Skeletal muscle tissue (tissue), 4 donors: ENCODE results near the gene CASK. TPM values are rescaled to one million over a fixed set of nuclear protein-coding genes. Genes with fewer than 3 reads are reported as not detected.

Experiments
- H3K27ac ChIP-seq: one replicate; pipeline ENCODE4 v1.7.0; 2013; ENCODE audit warnings: mild to moderate bottlenecking, low read depth, low read length, inconsistent platforms
- H3K27me3 ChIP-seq, 3 donors: one replicate each; pipeline ENCODE4 v1.7.0; 2013; ENCODE audit warnings: low read length in 3 of 3; ENCODE audit not compliant: control insufficient read depth in 3 of 3, insufficient read depth in 3 of 3
- H3K36me3 ChIP-seq, 3 donors: one replicate each; pipeline ENCODE4 v1.7.0; 2013; ENCODE audit warnings: low read length in 3 of 3; ENCODE audit not compliant: control insufficient read depth in 3 of 3, insufficient read depth in 3 of 3
- H3K4me1 ChIP-seq, 3 donors: one replicate each; pipeline ENCODE4 v1.7.0; 2013; ENCODE audit warnings: low read length in 3 of 3, mild to moderate bottlenecking in 3 of 3; ENCODE audit not compliant: control insufficient read depth in 3 of 3, insufficient read depth in 3 of 3
- H3K4me3 ChIP-seq, 3 donors: one replicate each; pipeline ENCODE4 v1.7.0; 2013; ENCODE audit warnings: low read length in 3 of 3
- H3K9ac ChIP-seq, 3 donors: one replicate each; pipeline ENCODE4 v1.7.0; 2013; ENCODE audit warnings: low read length in 3 of 3, mild to moderate bottlenecking in 3 of 3, moderate library complexity in 2 of 3, low read depth in 1 of 3
- H3K9me3 ChIP-seq, 3 donors: one replicate each; pipeline ENCODE4 v1.7.0; 2013; ENCODE audit warnings: low read length in 3 of 3; ENCODE audit not compliant: control insufficient read depth in 3 of 3
- total RNA-seq: library from RNA; depleted of rRNA; stranded (reverse); fragments of >200 nt; gene quantifications from one replicate; pipeline ENCODE4 v1.2.3, GENCODE V29; 2014
- donor health status: Osteomylitis.

CASK gene
- total RNA-seq, 1 donor from 2014 or later: 31.3 TPM

DNA sequence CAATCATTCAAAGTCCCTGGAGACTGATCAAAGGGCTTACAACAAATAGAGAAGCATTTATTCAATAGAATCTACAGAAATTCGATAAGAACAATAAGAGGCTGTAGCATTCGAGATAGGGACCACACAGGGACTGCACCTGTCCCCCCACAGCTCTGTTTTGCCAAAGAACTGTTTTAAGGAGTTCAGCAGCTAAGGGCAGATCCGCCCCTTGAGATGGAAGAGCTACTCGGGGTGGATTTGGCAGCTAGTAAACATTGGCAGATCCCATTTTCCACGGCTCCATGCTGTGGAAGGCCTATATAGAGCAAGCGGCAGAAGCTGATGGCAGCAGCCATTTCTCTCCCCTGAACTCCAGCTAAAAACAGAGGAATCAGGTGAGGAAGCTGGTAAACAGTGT is 123.7 kb downstream of the CASK start:
- Histone ChIP-seq H3K36me3 (no peaks in the 10 kb centered on the region), H3K27me3 (peaks cover 0 to 3% (median 0%) of the 10 kb centered on the region in 3 donors), H3K9me3 (no peaks in the 10 kb centered on the region)

DNA sequence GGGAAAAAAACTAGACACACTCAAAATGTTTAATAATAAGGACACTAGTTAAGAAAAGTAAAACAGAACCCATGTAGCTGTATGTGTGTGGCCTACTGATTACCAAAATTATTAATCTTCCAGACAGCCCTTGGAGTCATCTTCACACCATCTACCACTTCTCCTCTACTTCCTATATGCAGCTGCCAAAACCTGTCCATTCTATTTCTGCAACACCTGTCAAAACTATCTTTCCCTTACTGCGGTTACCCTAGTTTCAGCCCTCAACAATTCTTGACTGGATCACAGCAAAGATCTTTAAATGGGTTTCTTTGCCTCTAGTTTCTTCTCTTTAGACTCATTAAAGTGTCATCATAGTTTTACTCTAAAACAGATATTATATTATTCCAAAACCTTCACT is 126.8 kb downstream of the CASK start:
- no peaks in the 10 kb centered on the region for H3K9me3 ChIP-seq
- H3K36me3 ChIP-seq: no peaks in the 10 kb centered on the region
- no peak overlapping the region for H3K4me3 ChIP-seq
- H3K27ac ChIP-seq: no peak overlapping the region
- H3K4me1 ChIP-seq: no peaks in the 10 kb centered on the region
- H3K27me3 ChIP-seq: peaks cover 0 to 3% (median 0%) of the 10 kb centered on the region in 3 donors
- no peak overlapping the region for H3K9ac ChIP-seq

More for the DNA sequence above, 123.7 kb downstream of the CASK start:
- H3K4me3 ChIP-seq: no peak overlapping the region
- H3K4me1 ChIP-seq: no peaks in the 10 kb centered on the region
- H3K9ac ChIP-seq: no peak overlapping the region
- H3K27ac ChIP-seq: no peak overlapping the region

DNA sequence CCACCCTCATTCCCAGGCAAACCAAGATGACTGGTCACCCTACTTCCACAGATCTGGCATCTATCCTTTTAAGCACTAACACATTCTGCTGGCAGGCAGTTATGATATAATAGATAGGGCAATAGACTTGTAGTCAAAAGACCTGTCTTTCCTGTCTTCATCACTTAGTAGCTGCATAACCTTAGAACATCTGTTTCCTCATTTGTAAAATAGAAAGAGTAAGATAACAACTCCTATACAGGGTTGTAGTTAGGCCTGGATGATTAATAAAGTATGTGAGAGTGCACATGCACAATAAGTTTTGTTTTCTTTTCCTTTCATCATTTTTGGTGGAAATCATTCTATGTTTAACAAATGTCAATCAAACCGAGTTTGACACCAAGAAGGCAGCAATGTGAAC is 127.3 kb downstream of the CASK start:
- no peak overlapping the region for H3K9ac ChIP-seq
- peaks cover 0 to 3% (median 0%) of the 10 kb centered on the region in 3 donors for H3K27me3 ChIP-seq
- H3K4me1 ChIP-seq: no peaks in the 10 kb centered on the region
- no peak overlapping the region for H3K27ac ChIP-seq
- no peaks in the 10 kb centered on the region for H3K36me3 ChIP-seq
- H3K4me3 ChIP-seq: no peak overlapping the region
- H3K9me3 ChIP-seq: no peaks in the 10 kb centered on the region

GRCh38 chrX:41789374-41789773 is 134.0 kb downstream of the CASK start:
- Histone ChIP-seq H3K36me3 (no peaks in the 10 kb centered on the region), H3K4me3 (no peak overlapping the region), H3K27me3 (peaks cover 0 to 4% (median 0%) of the 10 kb centered on the region in 3 donors), H3K27ac (no peak overlapping the region), H3K4me1 (no peaks in the 10 kb centered on the region), H3K9me3 (no peaks in the 10 kb centered on the region), H3K9ac (no peak overlapping the region)

- Histone ChIP-seq H3K9me3 (no peaks in the 10 kb centered on the region), H3K36me3 (no peaks in the 10 kb centered on the region), H3K4me1 (no peaks in the 10 kb centered on the region), H3K27me3 (peaks cover 0 to 4% (median 0%) of the 10 kb centered on the region in 3 donors), H3K27ac (no peak overlapping the region), H3K9ac (no peak overlapping the region), H3K4me3 (no peak overlapping the region)
Measured at GRCh38 chrX:41785685-41786084, 137.7 kb downstream of the CASK start.

GRCh38 chrX:41781500-41781899 is 141.9 kb downstream of the CASK start:
- Histone ChIP-seq H3K27me3 (no peaks in the 10 kb centered on the region), H3K4me3 (no peak overlapping the region), H3K27ac (no peak overlapping the region), H3K9ac (no peak overlapping the region), H3K36me3 (no peaks in the 10 kb centered on the region), H3K4me1 (peaks cover 0 to 4% (median 0%) of the 10 kb centered on the region in 3 donors), H3K9me3 (no peaks in the 10 kb centered on the region)

DNA sequence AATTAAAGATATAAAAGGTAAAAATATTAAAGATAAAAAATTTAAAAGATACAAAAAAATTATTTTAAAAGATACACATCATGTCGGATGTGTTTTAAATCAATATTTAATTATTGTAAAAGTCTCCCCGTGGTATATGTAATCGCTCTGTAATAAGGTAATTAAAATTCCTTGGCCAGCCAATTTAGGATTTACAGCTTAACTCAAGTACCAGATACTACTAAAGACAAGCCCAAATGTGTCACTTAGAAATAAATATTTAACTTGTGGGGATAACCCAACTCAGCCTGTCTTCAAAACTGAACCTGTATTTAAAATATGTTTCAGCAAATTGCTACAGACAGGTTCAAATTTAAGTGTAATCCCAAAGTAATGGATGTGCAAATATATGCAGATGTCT is 143.4 kb downstream of the CASK start:
- no peaks in the 10 kb centered on the region for H3K27me3 ChIP-seq
- H3K9ac ChIP-seq: no peak overlapping the region
- H3K36me3 ChIP-seq: no peaks in the 10 kb centered on the region
- no peaks in the 10 kb centered on the region for H3K9me3 ChIP-seq
- no peak overlapping the region for H3K4me3 ChIP-seq
- H3K27ac ChIP-seq: no peak overlapping the region
- H3K4me1 ChIP-seq: peaks cover 0 to 4% (median 0%) of the 10 kb centered on the region in 3 donors

DNA sequence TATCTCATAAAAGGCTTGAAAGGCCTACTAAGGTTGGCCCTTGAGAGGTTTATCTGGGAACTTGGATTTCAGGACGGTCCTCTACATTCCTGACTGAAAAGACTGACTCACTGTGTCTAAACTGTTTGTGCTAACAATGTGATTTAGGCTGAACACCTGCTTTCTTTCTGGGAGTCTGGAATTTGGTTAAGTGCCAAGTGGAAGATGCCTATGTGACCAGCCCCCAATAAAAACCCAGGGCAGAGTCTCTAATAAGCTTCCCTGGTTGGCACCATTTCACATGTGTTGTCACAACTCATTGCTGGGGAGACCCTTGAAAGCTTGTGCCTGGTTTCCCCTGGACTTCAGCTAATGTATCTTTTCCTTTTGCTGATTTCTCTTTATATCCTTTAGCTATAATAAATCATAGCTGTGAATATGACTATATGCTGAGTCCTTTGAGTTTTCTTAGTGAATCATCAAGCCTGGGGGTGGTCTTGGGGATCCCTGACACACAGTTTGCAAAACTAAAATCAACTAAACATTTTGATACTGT is 144.3 kb downstream of the CASK start:
- no peak overlapping the region for H3K4me3 ChIP-seq
- no peaks in the 10 kb centered on the region for H3K27me3 ChIP-seq
- H3K4me1 ChIP-seq: peaks cover 0 to 4% (median 0%) of the 10 kb centered on the region in 3 donors
- no peaks in the 10 kb centered on the region for H3K9me3 ChIP-seq
- H3K36me3 ChIP-seq: no peaks in the 10 kb centered on the region
- no peak overlapping the region for H3K9ac ChIP-seq
- no peak overlapping the region for H3K27ac ChIP-seq

GRCh38 chrX:41761702-41762101 is 161.7 kb downstream of the CASK start:
- Histone ChIP-seq H3K9ac (no peak overlapping the region), H3K27ac (no peak overlapping the region), H3K4me1 (no peaks in the 10 kb centered on the region), H3K36me3 (no peaks in the 10 kb centered on the region), H3K4me3 (no peak overlapping the region), H3K9me3 (no peaks in the 10 kb centered on the region), H3K27me3 (peaks cover 0 to 2% (median 0%) of the 10 kb centered on the region in 3 donors)

DNA sequence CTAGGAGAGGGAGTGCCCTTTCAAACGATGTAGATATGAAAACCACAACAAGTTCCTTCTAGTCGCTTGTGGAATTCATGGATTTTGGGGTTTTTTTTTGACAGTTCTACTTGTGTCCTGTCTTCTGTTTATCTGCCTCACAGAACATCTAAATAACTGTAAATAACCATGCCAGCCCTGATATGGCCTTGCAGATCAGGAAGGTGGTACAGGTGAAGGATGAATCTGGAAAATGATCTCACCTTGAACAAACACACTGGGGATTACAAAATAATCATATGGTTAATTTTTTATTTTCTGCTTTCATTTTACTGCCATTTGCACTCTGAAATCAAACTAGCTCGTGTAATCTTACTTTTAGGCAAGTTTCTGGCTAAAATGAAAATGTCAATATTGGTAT is 162.2 kb downstream of the CASK start:
- H3K9ac ChIP-seq: no peak overlapping the region
- H3K36me3 ChIP-seq: no peaks in the 10 kb centered on the region
- no peaks in the 10 kb centered on the region for H3K4me1 ChIP-seq
- no peak overlapping the region for H3K4me3 ChIP-seq
- H3K9me3 ChIP-seq: no peaks in the 10 kb centered on the region
- H3K27me3 ChIP-seq: peaks cover 0 to 2% (median 0%) of the 10 kb centered on the region in 3 donors
- H3K27ac ChIP-seq: no peak overlapping the region
